ENCODE results near the gene PDXDC1.
"Not testable (repeated sequence)": the region's sequence is repeated elsewhere in the genome, so short reads cannot be mapped to it uniquely, and the experiment has no call there.

Gene PDXDC1

DNA sequence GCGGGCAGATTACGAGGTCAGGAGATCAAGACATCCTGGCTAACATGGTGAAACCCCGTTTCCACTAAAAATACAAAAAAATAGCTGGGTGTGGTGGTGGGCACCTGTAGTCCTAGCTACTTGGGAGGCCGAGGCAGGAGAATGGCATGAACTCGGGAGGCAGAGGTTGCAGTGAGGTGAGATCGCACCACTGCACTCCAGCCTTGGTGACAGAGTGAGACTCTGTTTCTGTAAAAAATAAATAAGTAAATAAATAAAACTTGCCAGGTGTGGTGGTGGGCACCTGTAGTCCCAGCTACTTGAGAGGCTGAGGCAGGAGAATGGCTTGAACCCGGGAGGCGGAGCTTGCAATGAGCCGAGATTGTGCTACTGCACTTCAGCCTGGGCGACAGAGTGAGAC, 38.1 kb downstream of the PDXDC1 start:
- not testable (repeated sequence) for FAIRE-seq; DNase-seq (ENCODE audit: insufficient read length, low spot score)

- DNase-seq (ENCODE audit: insufficient read length, low spot score); FAIRE-seq: not testable (repeated sequence)
These were observed 40.8 kb downstream of the PDXDC1 start for GRCh38 chr16:15015671-15016070.

- not testable (repeated sequence) for FAIRE-seq; DNase-seq (ENCODE audit: insufficient read length, low spot score)
These were observed 41.5 kb downstream of the PDXDC1 start for GRCh38 chr16:15016354-15016753.

- not testable (repeated sequence) for DNase-seq (ENCODE audit: insufficient read length, low spot score); FAIRE-seq
These were observed 42.2 kb downstream of the PDXDC1 start for GRCh38 chr16:15016951-15017580.

DNA sequence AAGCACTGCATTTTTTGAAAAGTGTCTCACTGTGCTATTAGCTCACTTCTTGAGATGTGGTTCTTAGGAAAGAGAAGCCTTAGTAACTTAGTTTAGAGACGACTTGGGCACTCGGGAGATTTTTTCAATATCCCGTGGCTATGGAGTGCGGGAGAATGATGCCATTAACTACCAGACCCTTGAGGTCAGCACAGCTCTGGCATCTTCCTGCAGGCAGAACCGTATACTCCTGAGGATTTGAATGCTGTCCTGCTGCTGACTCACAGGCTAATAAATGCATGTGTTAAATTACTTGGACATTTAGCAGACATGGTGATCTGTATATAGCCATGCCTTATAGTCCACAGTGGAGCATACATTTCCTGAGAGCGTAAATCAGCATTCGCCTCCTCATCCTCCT, 46.6 kb downstream of the PDXDC1 start:
- not testable (repeated sequence) for FAIRE-seq; DNase-seq (ENCODE audit: insufficient read length, low spot score)

GRCh38 chr16:15022194-15022593, 47.4 kb downstream of the PDXDC1 start:
- FAIRE-seq; DNase-seq (ENCODE audit: insufficient read length, low spot score): not testable (repeated sequence)

GRCh38 chr16:15023381-15024077, 48.7 kb downstream of the PDXDC1 start:
- DNase-seq (ENCODE audit: insufficient read length, low spot score); FAIRE-seq: not testable (repeated sequence)

GRCh38 chr16:15024858-15025199, 50.0 kb downstream of the PDXDC1 start:
- DNase-seq (ENCODE audit: insufficient read length, low spot score); FAIRE-seq: not testable (repeated sequence)

- FAIRE-seq, result peak; percentile 88
- not testable (repeated sequence) for DNase-seq (ENCODE audit: insufficient read length, low spot score)
These were observed 50.6 kb downstream of the PDXDC1 start for GRCh38 chr16:15025234-15025951.

GRCh38 chr16:15027051-15027450, 52.2 kb downstream of the PDXDC1 start:
- not testable (repeated sequence) for FAIRE-seq; DNase-seq (ENCODE audit: insufficient read length, low spot score)

DNA sequence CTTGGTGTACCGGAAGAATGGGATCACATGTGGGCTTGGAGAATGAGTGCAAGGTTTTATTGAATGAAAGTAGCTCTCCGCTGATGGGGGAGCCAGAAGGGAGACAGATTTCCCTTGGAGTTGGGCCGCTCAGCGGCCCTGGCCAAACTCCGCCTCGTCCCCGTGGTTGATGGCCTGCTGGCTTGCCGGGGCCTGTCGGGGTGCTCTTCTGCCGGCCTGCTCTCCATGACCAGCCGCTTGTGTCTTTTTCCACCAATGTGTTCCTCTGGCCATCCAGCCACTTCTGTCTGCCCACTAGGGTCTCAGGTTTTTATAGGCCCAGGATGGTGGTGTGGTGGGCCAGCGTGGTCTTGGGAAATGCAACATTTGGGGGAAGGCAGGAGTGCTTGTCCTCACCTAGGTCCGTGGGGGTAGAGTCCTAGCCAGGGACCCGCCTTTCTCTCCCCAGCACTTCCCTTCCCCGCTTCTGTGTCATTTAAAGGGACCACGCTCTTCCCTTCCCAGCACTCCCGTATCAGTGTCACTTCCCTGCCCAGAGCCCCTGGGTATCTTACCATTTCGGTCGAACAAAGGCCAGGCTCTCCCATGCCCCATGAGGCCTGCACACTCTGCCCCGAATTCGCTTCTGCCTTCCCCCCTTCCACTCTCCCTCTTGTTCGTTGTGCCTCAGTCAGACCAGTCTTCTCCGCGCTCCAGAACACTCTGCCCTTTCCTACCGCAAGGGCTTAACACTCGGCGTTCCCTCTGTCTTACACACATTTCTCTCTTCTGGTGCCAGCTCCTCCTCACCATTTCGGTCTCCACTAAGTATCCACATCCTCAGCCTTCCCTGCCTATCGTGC, 52.9 kb downstream of the PDXDC1 start:
- not testable (repeated sequence) for DNase-seq (ENCODE audit: insufficient read length, low spot score); FAIRE-seq

- not testable (repeated sequence) for FAIRE-seq; DNase-seq (ENCODE audit: insufficient read length, low spot score)
These were observed 53.5 kb downstream of the PDXDC1 start for GRCh38 chr16:15028345-15028715.

DNA sequence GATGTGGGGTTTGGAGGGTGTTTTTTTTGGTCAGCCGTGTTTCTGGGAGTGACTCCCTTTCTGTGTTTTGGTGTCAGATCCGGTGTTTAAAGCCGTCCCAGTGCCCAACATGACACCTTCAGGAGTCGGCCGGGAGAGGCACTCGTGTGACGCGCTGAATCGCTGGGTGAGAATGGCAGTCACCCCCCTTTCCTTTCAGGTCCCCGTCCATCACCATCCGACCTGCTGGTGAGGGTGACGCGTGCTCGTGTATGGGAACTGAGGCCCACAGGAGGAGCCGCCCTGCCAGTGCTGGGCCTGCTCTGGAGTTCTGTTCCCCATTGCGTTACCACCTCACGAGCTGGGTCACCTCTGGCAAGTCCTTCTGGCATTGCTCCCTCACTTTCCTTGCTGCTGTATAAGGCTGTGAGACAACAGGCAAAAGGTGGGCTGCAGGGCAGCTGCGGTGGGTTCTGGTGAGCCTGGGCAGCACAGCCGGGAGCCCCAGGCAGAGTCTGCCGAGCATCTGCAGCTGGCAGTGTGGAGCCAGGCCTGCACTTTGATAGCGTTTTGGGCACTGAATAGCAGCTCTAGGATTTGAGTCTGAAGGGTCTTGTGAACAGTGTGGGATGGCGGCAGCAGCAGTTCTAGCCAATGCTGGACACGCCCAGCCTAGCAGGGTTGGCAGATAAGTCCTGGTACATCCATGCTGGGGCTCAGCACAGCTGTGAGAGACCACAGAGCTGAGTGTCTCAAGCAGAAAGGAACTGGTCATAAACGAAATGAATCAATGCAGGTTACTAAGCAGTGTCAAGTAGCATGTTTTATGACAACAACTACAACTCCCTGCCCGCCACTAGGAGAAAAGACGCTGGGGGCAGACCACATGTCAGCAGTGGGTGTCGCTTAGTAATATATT, 54.2 kb downstream of the PDXDC1 start:
- not testable (repeated sequence) for DNase-seq (ENCODE audit: insufficient read length, low spot score)
- FAIRE-seq, result peak; percentile 84

DNA sequence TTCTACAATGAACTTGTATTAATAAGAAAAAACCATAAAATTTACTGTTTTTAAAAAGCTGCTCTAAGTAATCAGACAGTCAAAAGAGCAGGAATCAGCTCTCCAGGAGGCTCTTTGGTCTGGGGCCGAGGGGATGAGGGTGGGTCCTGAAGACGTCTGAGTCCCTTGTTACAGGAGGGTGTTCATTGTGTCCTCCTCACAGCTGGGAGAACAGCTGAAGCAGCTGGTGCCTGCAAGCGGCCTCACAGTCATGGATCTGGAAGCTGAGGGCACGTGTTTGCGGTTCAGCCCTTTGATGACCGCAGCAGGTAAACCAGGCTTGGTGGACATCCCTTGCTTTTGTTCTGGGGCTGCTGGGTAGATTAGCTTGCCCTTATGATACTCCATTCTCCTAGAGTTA, 54.9 kb downstream of the PDXDC1 start:
- FAIRE-seq; DNase-seq (ENCODE audit: insufficient read length, low spot score): not testable (repeated sequence)

- FAIRE-seq, result no peak
These were observed 56.4 kb downstream of the PDXDC1 start for GRCh38 chr16:15031179-15031578.

DNA sequence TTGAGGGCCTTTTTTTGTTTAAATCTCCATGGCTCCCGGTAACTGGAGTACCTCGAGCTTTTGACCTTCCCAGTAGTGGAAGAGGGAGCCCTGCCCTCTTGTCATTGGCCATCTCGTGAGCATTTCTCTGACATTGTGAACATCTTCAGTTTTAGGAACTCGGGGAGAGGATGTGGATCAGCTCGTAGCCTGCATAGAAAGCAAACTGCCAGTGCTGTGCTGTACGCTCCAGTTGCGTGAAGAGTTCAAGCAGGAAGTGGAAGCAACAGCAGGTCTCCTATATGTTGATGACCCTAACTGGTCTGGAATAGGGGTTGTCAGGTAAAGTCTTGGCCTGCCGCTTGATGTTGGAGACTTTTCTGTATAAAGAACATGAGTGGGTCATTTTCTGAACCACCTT, 56.8 kb downstream of the PDXDC1 start:
- no peak for FAIRE-seq
- DNase-seq (ENCODE audit: insufficient read length, low spot score), result no peak

More at GRCh38 chr16:15031179-15031578, 56.4 kb downstream of the PDXDC1 start:
- DNase-seq (ENCODE audit: insufficient read length, low spot score), result no peak

- FAIRE-seq (no peak), DNase-seq (ENCODE audit: insufficient read length, low spot score) (no peak)
These were observed 57.9 kb downstream of the PDXDC1 start for GRCh38 chr16:15032547-15033308.

DNA sequence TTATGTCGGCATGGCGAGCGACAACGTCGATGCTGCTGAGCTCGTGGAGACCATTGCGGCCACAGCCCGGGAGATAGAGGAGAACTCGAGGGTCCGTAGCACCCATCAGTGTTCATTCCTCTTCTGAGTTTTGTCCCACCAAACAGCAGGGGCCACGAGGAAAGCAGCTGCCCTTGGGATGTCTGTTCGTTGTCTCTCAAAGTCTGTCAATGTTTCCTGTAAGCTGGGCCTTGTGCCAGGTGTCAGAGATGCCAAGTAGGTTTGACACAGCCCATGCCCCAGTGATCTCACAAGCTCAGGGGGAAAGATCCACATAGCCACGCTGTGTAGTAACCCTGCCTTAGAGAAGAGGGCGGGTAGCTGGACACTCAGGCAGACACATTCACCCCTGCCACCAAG, 58.5 kb downstream of the PDXDC1 start:
- no peak for FAIRE-seq
- DNase-seq (ENCODE audit: insufficient read length, low spot score), result no peak
